Cerebellar cortex (tissue), 1 donor: ENCODE data around the gene ROR1.
"Not testable (repeated sequence)": the region's sequence is repeated elsewhere in the genome, so short reads cannot be mapped to it uniquely, and the experiment has no call there.

Experiments used
- DNase-seq: peaks from one replicate; pipeline ENCODE4 v3.0.0-alpha.2; 2015; ENCODE audit warnings: low spot score

ROR1 gene

DNA sequence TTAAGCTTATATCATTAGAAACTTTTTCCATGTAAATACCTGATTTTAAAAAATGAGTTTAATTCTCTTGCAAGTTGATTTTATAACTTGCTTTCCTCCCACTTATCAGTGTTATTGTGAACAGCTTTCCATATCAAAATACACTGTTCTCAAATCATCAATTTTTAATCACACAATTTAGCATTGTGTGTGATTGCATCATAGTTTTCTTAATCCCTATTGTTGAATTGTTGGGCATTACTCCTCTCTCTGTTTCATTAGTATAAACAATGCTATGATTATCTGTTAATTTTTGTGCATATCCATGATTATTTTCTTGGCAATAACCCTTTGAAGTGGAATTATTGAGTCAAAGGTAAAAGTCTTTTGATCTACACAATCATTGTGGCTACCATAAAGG lies 48.7 kb downstream of the ROR1 start:
- no peak for DNase-seq

DNA sequence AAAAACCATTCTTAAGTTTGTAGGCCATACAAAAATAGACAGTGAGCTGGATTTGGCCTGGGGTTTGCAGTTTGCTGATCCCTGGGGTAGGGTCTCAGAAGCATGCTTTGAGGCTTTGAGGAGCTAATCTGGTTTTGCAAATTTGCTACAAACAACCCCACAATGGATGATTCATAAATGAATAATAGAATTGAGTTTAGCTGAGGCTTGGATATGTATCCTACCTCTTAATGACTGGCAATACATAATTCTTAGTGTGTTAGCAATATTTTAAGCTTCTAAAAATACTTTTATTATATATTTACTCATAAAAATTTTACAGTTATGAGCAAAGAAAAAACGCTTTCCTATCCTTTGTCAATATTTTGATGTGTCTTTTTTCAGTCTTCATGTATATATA lies 50.6 kb downstream of the ROR1 start:
- DNase-seq = no peak

DNA sequence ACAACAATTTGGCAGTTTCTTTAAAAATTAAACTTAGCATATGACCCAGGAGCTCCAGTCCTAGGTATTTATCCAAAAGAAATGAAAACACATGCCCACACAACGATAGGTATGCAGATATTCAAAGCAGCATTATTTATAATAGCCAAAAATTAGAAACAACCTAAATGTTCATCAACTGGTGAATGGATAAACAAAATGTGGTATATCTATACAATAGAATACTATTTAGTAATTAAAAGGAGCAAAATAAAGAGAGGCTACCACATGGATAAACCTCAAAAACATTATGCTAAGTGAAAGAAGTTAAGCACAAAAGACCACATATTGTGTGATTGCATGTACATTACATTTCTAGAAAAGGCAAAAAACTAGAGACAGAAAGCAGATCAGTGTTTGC lies 51.3 kb downstream of the ROR1 start:
- DNase-seq = no peak

- not testable (repeated sequence) for DNase-seq
Measured at GRCh38 chr1:63826246-63826861, 52.5 kb downstream of the ROR1 start.

- DNase-seq = peak; percentile 33
Measured at GRCh38 chr1:63827411-63828321, 53.8 kb downstream of the ROR1 start.

DNA sequence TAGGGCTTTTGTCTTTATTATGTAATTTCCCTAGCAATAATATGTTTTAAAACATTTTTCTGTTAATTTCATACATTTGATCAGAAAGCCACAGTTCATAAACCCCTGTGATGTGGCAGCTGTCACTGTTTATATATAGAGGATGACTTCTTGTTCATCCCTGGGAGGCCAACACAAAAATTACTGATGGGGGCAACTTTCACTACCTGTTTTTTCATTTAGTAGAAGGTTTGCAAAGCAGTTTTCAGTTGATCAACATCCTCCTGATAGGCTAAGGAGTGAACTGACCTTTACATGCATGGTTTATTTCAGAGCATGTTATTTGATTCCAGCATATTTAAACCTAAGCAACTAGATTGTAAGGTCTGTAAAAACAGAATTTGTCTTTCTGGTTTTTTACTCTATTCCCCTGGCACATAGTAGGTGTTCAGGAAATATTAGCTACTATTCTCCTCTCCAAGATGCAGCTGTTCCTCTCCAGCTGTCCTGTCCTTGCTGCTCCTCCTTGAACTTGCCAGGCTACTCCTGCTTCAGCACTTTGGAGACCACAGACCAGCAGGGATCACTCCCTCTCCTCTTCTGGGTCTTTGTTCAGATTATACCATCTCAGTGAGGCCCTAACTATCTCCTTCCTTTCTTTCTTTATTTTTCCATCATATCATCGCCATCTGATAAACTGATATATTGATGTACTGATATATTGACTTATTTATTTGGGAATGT lies 54.7 kb downstream of the ROR1 start:
- DNase-seq = no peak

DNA sequence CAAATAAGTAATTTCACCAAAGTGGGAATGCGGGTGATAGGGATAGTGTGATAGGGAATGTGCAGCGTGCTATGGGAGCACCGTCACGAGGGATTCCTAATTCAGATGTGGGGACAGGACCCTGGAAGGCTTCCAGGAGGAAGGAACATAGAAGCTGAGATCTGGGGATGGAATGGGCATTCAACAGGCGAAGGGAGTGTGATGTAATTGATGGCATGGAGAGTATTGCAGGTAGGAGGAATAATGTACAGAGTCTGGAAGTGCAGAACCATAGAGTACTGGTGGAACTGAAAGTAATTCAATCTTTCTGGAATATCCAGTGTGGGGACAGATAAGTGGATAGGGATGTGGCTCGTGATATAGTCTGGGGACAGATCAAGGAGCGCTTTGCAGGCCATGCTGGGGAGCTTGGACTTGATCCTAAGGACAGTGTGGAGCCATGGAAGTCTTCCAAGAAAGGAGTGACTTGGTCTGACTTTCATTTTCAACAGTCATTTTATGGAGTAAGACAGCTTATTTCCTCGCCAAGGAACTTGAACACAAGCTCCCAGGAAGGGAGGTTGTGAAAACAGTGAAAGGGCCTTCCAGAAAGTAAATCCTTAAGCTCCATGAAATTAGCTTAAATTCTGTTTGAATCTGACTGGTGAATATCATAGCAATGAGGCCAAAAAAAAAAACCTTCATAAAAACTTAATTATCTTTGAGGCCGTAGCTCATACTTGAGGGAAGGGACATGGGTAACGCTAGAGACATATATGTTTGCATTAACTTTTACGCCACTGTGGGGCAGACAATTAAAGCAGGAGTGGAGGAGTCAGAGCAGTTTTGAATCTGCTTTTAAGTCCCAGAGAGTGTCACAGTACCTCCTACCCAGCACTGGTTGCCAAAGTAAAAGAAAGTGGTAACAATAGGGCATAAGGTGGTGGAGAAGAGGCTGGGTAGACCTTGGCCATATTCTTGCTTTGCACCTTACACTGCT lies 55.8 kb downstream of the ROR1 start:
- DNase-seq = peak; percentile 66

DNA sequence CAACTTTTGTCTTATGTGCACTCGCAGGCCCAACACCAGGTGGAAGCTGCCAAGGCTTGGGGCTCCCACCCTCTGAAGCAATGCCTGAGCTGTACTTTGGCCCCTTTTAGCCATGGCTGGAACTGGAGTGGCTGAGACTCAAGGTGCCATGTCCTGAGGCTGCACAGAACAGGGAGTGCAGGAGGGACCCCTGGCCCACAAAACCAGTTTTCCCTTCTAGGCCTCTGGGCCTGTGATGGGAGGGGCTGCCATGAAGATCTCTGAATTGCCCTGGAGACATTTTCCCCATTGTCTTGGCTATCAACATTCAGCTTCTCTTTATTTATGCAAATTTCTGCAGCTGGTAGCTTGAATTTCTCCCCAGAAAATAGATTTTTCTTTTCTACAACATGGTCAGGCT lies 57.6 kb downstream of the ROR1 start:
- DNase-seq = no peak

- no peak for DNase-seq
Measured at GRCh38 chr1:63833363-63834119, 59.7 kb downstream of the ROR1 start.

DNA sequence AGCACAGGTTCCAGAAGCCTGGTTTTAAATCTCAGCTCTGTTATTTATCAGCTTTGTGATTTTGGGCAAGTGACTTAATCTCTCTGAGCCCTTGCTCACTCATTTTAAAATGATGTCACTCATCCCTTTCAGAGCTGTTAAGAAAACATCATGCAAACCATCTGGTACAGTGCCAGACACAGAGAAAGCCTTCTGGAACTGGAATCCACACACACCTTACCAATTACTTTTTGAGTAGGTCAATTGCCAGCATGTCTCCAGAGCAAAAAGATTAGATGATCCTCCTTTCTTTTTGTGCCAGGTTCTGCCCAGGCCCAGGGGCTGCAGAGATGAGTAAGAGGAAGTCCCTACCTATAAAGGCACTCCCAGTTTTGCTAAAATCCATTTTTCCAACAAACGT lies 61.3 kb downstream of the ROR1 start:
- peak; percentile 22 for DNase-seq

DNA sequence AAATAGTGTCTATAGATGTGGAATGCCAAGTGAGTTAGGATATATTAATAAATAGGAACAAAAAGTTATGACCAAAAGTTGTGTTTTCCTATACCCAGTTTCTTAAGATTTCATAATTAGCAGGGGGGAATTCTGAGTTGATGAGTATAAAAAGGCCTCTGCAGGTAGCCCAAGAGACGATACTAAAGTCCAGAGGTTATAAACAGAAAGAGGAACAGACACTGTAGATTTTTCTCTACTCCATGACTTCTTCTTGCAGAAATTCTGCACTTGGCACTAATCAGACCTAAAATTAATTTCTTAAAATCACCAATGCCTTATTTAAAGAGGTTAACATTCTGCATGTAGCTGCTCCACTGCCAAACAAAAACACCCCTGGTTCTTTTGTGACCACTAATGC lies 62.6 kb downstream of the ROR1 start:
- DNase-seq = no peak

GRCh38 chr1:63836830-63837229 lies 63.0 kb downstream of the ROR1 start:
- no peak for DNase-seq

DNA sequence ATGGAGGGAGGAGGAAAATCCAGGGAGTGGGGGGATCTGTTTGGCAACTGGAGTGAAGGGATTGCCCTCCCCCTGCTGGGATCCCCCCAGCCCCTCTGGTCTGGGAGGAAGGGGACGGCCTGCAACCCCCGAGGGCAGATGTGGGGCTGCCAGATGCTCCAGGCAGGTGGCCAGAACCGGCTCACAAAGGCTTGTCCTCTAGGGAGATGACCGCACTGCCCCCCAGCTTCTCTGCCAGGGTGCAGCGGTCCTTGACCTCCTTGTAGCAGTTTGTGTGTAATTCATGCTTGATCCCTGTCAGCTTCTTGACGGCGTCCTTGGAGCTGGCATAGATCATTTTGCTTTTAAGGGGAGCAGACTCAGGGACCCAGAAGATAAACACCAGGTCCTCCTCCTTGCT lies 69.2 kb downstream of the ROR1 start:
- no peak for DNase-seq

DNA sequence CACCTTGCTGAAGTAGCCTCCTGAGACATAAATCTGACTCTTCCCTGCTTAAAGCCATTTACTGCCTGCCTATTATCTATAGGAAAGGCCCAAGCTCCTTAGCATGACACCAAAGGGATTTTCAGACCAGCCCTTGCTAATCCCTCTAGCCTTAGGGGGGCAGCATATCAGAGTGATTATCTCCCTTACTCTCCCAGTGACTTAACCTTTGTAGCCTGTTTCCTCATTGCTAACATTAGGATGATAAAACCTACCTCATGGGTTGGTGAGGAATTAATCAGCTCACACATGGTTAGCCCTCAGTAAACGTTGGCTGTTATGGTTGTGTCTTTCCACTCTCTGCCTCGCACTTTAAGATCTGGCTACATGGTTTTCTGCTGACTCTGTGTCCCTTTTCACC lies 70.1 kb downstream of the ROR1 start:
- DNase-seq = no peak

- no peak for DNase-seq
Measured at GRCh38 chr1:63845346-63845745, 71.5 kb downstream of the ROR1 start.

- no peak for DNase-seq
Measured at GRCh38 chr1:63847308-63847910, 73.6 kb downstream of the ROR1 start.

DNA sequence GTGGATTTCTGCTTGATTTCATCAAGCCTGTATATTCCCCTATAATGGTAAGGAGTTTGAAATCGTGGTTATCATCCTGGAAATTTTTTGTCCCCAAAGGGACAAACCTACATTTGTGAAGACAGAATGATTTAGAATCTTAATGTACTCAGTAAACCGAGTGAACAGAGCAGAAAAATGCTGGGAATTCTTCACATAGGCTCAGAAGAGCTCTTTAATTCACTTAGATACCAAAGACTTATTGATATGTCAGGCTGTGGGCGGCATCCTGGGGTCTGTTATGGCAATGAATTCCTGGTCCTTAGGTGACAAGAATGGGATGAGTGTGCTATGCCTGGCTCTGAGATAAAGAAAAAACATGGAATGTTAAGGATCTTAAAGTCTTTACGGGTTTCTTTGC lies 74.9 kb downstream of the ROR1 start:
- DNase-seq = no peak

GRCh38 chr1:63849149-63849548 lies 75.3 kb downstream of the ROR1 start:
- DNase-seq = no peak

DNA sequence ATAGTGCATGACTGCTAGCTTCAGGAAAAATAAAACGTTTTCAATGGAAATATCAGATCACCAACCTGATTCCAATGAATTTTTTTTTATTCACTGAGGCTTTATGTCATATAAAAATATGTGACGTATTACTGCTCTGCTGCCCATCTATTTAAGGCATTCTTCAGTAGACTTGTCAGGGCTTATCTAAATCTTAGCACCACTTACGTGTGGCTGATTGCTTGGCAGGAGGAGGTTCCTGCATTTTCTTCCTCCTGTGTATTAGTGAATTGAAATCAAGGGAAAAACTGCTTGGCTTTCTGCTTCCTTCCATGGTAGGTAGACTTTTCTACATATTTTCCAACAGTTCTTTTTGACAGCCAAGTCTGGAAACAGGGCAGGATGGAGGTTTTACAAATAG lies 80.3 kb downstream of the ROR1 start:
- no peak for DNase-seq

GRCh38 chr1:63855942-63856341 lies 82.1 kb downstream of the ROR1 start:
- no peak for DNase-seq

GRCh38 chr1:63856924-63857323 lies 83.1 kb downstream of the ROR1 start:
- no peak for DNase-seq
